Thyroid gland (tissue), 4 donors: Measurements from ENCODE around the gene KCTD21. TPM values are rescaled to one million over a fixed set of nuclear protein-coding genes. Genes with fewer than 3 reads are reported as not detected.

Experiments used
- DNase-seq, 2 donors: peaks; one replicate each; pipeline ENCODE4 v3.0.0-alpha.2; 2019
- H3K27ac ChIP-seq, 3 donors: fragments of 200-600 bp; sonication (generic); 1 replicate in 2 of 3; 2 replicates in 1 of 3; pipeline ENCODE4 v1.5.1; 2016 to 2019; ENCODE audit warnings: mild to moderate bottlenecking in 1 of 3, moderate library complexity in 1 of 3
- H3K27me3 ChIP-seq: fragments of 200-600 bp; sonication (generic); one replicate; pipeline ENCODE4 v1.5.1; 2019
- H3K36me3 ChIP-seq, 2 donors: fragments of 200-600 bp; sonication (generic); one replicate each; pipeline ENCODE4 v1.5.1; 2016 to 2019
- H3K4me1 ChIP-seq, 2 donors: fragments of 200-600 bp; sonication (generic); one replicate each; pipeline ENCODE4 v1.5.1; 2017 to 2019
- H3K4me3 ChIP-seq, 3 donors: fragments of 200-600 bp; sonication (generic); replicated peaks in 1 of 3; 1 replicate in 2 of 3; 2 replicates in 1 of 3; pipeline ENCODE4 v1.5.1; 2016; ENCODE audit warnings: mild to moderate bottlenecking in 1 of 3
- H3K9me3 ChIP-seq: fragments of 200-600 bp; sonication (generic); one replicate; pipeline ENCODE4 v1.5.1; 2017
- CTCF ChIP-seq, 6 experiments: fragments of 200-600 bp in 3 of 6; fragments of 450-650 bp in 3 of 6; sonication (generic) in 3 of 6; IDR thresholded peaks; one replicate each; pipeline ENCODE4 v1.5.1; 2016 to 2019; ENCODE audit warnings: antibody characterized with exemption in 6 of 6, mild to moderate bottlenecking in 2 of 6, inconsistent platforms in 1 of 6, moderate library complexity in 1 of 6
- POLR2A ChIP-seq, 2 donors: fragments of 450-650 bp; IDR thresholded peaks; one replicate each; pipeline ENCODE4 v1.6.1; 2017; ENCODE audit warnings: antibody characterized with exemption in 2 of 2, mild to moderate bottlenecking in 2 of 2, moderate library complexity in 1 of 2
- WGBS, 2 donors: methylation state at CpG; one replicate each; pipeline ENCODE4 v1.1.5; 2017; 5-methylcytosine and 5-hydroxymethylcytosine counted together
- intact Hi-C: fragments of 100-400 bp; cut with DNase I; formaldehyde crosslinking; loops from one replicate; pipeline ENCODE4 v1.15.1; 2023
- total RNA-seq, 4 donors: library from RNA; depleted of rRNA; stranded (reverse); fragments of >200 nt; gene quantifications; one replicate each; pipeline ENCODE4 v1.2.3, GENCODE V29; 2016

The KCTD21 gene
- total RNA-seq, 4 donors from 2014 or later, result 16.6 to 23.4 (median 17.0) TPM

GRCh38 chr11:78213526-78214330 lies 25.3 kb upstream of the KCTD21 start:
- Histone ChIP-seq H3K36me3 (peaks cover 11 to 22% of the 10 kb centered on the region in 2 donors), H3K27me3 (no peaks in the 10 kb centered on the region), H3K9me3 (no peaks in the 10 kb centered on the region), H3K4me1 (no peaks in the 10 kb centered on the region), H3K4me3 (no peak overlapping the region), H3K27ac (no peak overlapping the region)
- DNase-seq, result no peak
- intact Hi-C loops, result loop anchor here (10.0 kb wide), 1 partner anchor 351 kb away; no protein-coding TSS in a partner anchor
- TF ChIP-seq POLR2A (IDR thresholded peaks at IDR 0.05) (no peak), CTCF (IDR thresholded peaks at IDR 0.05) (no peak)
- 75 to 85% methylated on average over 8 of the region's 8 CpGs for WGBS, 2 donors

GRCh38 chr11:78212586-78213371 lies 24.4 kb upstream of the KCTD21 start:
- Histone ChIP-seq H3K27ac (no peak overlapping the region), H3K27me3 (no peaks in the 10 kb centered on the region), H3K36me3 (peaks cover 11 to 14% of the 10 kb centered on the region in 2 donors), H3K9me3 (no peaks in the 10 kb centered on the region), H3K4me3 (no peak overlapping the region), H3K4me1 (no peaks in the 10 kb centered on the region)
- WGBS, 2 donors, result 85 to 89% methylated on average over 10 to 11 of the region's 11 CpGs
- TF ChIP-seq CTCF (IDR thresholded peaks at IDR 0.05) (no peak), POLR2A (IDR thresholded peaks at IDR 0.05) (no peak)
- intact Hi-C loops, result loop anchor here (10.0 kb wide), 1 partner anchor 352 kb away; no protein-coding TSS in a partner anchor
- DNase-seq, result no peak

- TF ChIP-seq POLR2A (IDR thresholded peaks at IDR 0.05) (no peak), CTCF (IDR thresholded peaks at IDR 0.05) (no peak)
- Histone ChIP-seq H3K27ac (no peak overlapping the region), H3K4me1 (no peaks in the 10 kb centered on the region), H3K27me3 (no peaks in the 10 kb centered on the region), H3K9me3 (no peaks in the 10 kb centered on the region), H3K4me3 (no peak overlapping the region), H3K36me3 (peaks cover 11 to 20% of the 10 kb centered on the region in 2 donors)
- WGBS, 2 donors, result 97% methylated on average over 5 of the region's 5 CpGs
- intact Hi-C loops, result loop anchor here (10.0 kb wide), 1 partner anchor 353 kb away; no protein-coding TSS in a partner anchor
- no peak for DNase-seq
Measured at GRCh38 chr11:78211565-78211964, 23.1 kb upstream of the KCTD21 start.

- no peak overlapping the region for H3K4me3 ChIP-seq
- intact Hi-C loops, result loop anchor here (10.0 kb wide), 1 partner anchor 355 kb away; no protein-coding TSS in a partner anchor
- no peak for DNase-seq
- TF ChIP-seq CTCF (IDR thresholded peaks at IDR 0.05) (no peak), POLR2A (IDR thresholded peaks at IDR 0.05) (no peak)
- H3K36me3 ChIP-seq, result peaks cover 11 to 20% of the 10 kb centered on the region in 2 donors
- H3K27me3 ChIP-seq, result no peaks in the 10 kb centered on the region
- H3K27ac ChIP-seq, result no peak overlapping the region
- WGBS, 2 donors, result 90 to 92% methylated on average over 30 of the region's 31 CpGs
- no peaks in the 10 kb centered on the region for H3K4me1 ChIP-seq
- no peaks in the 10 kb centered on the region for H3K9me3 ChIP-seq
Measured at GRCh38 chr11:78210000-78210608, 21.7 kb upstream of the KCTD21 start.
